H4 (cell line): ENCODE results near the gene OR11G2. TPM values are rescaled to one million over a fixed set of nuclear protein-coding genes. Genes with fewer than 3 reads are reported as not detected.
"Not testable (repeated sequence)": the region's sequence is repeated elsewhere in the genome, so short reads cannot be mapped to it uniquely, and the experiment has no call there.

Experiments used
- DNase-seq: peaks from one replicate; pipeline ENCODE4 v3.0.0-alpha.2; 2015; ENCODE audit warnings: low spot score
- total RNA-seq: library from RNA; depleted of rRNA; stranded (reverse); fragments of >200 nt; shearing (Covaris generic); gene quantifications from 2 replicates; pipeline ENCODE4 v1.2.3, GENCODE V29; 2014; rRNA removed

Gene OR11G2, protein sequence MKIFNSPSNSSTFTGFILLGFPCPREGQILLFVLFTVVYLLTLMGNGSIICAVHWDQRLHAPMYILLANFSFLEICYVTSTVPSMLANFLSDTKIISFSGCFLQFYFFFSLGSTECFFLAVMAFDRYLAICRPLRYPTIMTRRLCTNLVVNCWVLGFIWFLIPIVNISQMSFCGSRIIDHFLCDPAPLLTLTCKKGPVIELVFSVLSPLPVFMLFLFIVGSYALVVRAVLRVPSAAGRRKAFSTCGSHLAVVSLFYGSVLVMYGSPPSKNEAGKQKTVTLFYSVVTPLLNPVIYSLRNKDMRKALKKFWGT
- total RNA-seq, result not detected in 2 replicates

DNA sequence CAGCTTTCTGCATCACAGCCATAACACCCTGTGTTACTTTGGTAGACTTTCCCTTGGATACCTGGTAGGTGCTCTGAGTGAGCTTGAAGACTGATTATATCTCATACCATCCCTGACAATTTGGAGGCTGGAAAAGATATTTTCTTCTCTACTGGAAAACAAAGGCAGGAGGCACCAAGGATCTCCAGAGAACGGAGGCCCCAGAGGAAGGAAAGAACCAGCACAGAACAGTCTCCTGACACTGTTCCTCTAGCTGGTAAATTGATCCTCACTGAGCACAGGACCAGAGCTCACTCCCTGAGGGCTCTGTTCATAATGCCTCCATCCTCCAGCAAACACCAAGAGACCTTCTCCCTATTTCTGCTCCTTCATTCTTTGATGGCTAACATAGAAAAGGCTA lies at the start of gene OR11G2:
Gene OR11G2, plus strand, starts transcription at position 301 of the 400 bp plus-strand sequence. CDS start 6,542 bp downstream, outside the sequence.
- DNase-seq, result no peak

GRCh38 chr14:20143911-20144310 lies 46.8 kb upstream of the OR11G2 start:
- no peak for DNase-seq

DNA sequence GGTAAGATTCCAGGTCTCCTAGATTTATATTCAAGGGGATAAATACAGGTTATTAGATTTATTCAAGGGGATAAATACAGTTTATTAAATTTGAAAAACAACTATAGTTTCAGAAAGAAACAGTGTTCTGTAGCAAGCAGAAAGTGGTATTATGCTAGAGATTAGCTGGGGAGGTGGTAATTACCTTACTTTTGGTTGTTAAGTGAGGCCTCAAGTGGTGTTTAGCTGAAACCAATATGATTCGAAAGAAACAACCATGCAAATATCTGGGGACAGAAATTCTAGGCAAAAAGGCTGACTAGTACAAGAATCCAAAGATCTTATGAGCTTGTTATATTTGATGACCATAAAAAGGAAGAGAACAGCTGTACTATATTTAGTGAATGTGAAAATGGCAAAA lies 45.9 kb upstream of the OR11G2 start:
- DNase-seq, result no peak

DNA sequence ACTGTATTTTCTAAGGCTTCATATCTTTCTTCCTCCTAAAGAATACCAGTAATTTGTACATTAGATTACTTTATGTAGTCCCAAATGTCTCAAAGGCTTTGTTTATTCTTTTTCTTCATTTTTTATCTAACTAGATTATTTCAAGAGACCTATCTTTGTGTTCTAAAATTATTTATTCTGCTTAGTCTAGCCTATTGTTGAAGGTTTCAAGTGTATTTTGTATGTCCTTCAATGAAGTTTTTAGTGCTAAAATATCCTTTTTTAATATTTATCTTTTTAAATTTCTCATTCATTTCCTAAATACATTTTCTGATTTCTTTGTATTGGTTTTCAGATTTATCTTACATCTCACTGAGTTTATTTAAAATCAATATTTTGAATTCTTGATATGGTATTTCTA lies 26.2 kb upstream of the OR11G2 start:
- DNase-seq, result no peak

DNA sequence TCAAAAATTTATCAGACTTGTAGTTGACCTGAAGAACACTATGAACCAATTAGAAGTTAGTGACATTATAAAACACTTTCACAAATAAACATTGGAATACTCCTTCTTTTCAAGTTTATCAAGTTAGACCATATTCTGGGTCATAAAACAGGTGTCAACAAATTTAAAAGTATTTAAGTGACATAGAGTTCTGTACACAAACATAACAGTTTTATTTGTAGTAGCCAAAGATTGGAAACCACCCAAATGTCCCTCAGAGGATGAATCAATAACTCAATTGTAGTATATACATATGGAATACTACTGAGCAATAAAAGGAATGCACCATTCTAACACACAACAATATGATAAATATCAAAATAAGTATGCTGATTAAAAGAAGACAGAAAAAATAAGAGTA lies 23.6 kb upstream of the OR11G2 start:
- no peak for DNase-seq

GRCh38 chr14:20169852-20170251 lies 20.8 kb upstream of the OR11G2 start:
- peak; percentile 53 for DNase-seq

GRCh38 chr14:20174205-20174604 lies 16.5 kb upstream of the OR11G2 start:
- not testable (repeated sequence) for DNase-seq

GRCh38 chr14:20176330-20176729 lies 14.4 kb upstream of the OR11G2 start:
- no peak for DNase-seq

DNA sequence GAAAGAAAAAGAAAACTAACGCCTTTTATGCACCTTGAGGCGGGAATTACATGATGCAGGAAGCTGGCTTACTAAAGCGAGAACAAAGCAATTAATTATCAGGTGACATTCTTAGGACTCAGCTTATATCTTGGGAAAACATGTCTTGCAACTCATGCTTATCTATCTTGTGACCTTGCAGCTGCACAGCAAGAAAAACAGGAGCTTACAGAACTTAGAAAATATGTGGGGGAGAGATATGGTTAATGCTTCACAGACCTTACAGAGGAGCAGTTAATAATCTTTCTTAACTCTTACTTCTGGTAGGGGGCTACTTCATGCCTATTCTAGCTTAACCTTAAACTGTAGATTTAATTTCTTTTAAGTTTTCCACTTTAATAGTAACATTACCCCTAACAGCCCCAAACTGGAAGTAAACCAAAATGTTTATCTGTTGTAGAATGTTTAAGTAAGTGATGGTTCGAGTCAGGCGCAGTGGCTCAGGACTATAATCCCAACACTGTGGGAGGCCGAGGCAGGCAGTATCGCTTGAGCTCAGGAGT lies 13.2 kb upstream of the OR11G2 start:
- DNase-seq, result no peak

GRCh38 chr14:20179218-20179617 lies 11.5 kb upstream of the OR11G2 start:
- no peak for DNase-seq

DNA sequence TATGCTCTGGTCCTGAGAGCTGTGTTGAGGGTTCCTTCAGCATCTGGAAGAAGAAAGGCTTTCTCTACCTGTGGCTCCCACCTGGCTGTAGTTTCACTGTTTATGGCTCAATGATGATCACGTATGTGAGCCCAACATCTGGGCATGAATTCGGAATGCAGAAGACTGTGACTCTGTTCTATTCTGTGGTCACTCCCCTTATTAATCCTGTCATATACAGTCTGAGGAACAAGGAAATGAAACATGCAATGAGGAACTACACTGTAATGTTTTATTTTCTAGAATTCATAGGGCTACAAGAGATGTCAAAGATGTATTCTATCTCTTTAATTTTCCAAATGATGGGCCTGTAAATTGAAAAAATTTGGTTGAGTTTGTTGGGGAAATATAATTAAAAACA lies 10.8 kb upstream of the OR11G2 start:
- no peak for DNase-seq

- no peak for DNase-seq
These were observed 10.2 kb upstream of the OR11G2 start for GRCh38 chr14:20180486-20180885.

- no peak for DNase-seq
These were observed 6.5 kb upstream of the OR11G2 start for GRCh38 chr14:20184181-20184580.

DNA sequence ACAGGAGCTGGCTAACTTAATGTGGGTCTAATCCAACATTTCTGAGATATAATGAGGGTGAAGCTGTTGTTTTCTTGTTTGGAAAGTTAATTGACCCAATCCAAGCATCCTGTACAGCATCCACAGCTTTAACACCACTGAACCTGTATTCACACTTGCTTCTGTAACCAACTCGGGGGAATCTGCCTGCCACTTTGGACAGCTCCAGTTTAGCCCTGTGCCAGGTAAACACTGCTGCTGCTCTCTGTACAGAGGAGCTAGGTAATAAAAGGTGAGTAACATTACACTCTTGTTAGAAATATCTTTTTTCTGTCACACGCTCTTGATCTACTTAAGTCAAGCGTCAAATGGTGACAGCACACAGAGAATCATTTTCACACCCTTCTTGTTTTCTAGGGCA lies 700 bp downstream of the OR11G2 start:
- no peak for DNase-seq

- DNase-seq, result no peak
These were observed 3.4 kb downstream of the OR11G2 start for GRCh38 chr14:20194101-20194500.

GRCh38 chr14:20195170-20195569 lies 4.5 kb downstream of the OR11G2 start:
- not testable (repeated sequence) for DNase-seq

GRCh38 chr14:20195911-20196310 lies 5.2 kb downstream of the OR11G2 start:
- peak; percentile 9 for DNase-seq

GRCh38 chr14:20197459-20197858 lies 6.8 kb downstream of the OR11G2 start:
- no peak for DNase-seq

- DNase-seq, result no peak
These were observed 8.3 kb downstream of the OR11G2 start for GRCh38 chr14:20198991-20199390.

DNA sequence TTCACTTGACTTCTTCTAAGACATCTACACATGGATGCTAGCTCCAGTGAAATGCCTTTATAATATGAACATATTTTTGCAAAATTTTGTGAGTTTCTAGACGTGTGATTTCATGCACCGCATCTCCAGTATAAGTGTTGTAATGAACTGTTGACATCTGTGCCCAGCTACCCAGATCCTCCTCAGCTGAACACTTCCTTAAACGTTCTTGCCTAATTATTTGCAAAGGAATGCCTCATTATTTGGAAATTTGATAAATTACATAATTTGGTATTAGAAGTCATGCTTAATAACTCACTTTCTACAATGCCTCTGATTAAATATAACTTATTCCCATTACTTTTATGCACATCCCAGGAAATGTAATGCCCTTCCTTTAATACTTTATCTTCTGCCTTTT lies 14.0 kb downstream of the OR11G2 start:
- DNase-seq, result no peak

DNA sequence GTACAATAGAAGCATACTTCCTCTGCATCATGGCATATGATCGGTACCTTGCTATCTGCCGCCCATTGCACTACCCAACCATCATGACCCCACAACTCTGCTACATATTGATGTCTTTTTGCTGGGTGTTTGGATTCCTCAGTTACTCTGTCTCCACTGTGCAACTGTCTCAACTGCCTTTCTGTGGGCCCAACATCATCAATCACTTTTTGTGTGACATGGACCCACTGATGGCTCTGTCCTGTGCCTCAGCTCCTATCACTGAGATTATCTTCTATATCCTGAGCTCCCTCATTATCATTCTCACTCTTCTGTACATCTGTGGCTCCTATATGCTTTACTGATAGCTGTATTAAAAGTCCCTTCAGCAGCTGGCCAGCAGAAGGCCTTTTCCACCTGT lies 18.9 kb downstream of the OR11G2 start:
- no peak for DNase-seq

- DNase-seq, result not testable (repeated sequence)
These were observed 21.7 kb downstream of the OR11G2 start for GRCh38 chr14:20212406-20212805.

GRCh38 chr14:20215196-20215595 lies 24.5 kb downstream of the OR11G2 start:
- peak; percentile 19 for DNase-seq

DNA sequence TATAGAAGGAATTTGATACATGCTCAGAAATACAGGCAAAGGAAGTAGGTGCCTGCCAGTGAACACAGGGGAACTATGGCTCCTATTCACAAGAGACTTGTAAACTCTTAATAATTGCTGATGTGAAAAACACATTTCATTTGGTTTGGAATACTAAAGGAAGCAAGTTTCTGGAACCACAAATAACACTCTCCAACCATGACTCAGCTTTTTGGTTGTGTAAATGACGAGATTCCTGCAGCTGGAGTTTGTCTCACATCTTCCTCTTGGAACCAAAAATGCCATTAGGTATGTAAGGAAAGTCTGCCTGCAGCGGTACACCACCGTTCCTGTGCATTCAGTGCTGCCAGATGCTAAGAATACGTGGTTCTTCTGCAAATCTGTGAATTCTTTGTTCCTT lies 28.3 kb downstream of the OR11G2 start:
- DNase-seq, result peak; percentile 78
